ENCODE data around the gene KREMEN2. TPM values are rescaled to one million over a fixed set of nuclear protein-coding genes. Genes with fewer than 3 reads are reported as not detected.
A peak's percentile ranks its signal among the peaks of the same experiment; 100 is the strongest.
"Not testable (repeated sequence)": the region's sequence is repeated elsewhere in the genome, so short reads cannot be mapped to it uniquely, and the experiment has no call there.

KREMEN2 gene
- polyA plus RNA-seq, 3 donors = 0.09 TPM; not detected in 2

GRCh38 chr16:2939968-2940367 lies 24.1 kb upstream of the KREMEN2 start:
- no peak overlapping the region for H3K9ac ChIP-seq (ENCODE audit: insufficient read depth, low read length, poor library complexity, severe bottlenecking)
- peaks cover 0 to 2% (median 0%) of the 10 kb centered on the region in 3 donors for H3K27me3 Mint-ChIP-seq (ENCODE audit: low read depth in 3 of 3)
- no peaks in the 10 kb centered on the region for H3K9me3 Mint-ChIP-seq
- H3K4me3 ChIP-seq (replicated peaks in 1 of 3; ENCODE audit: low read depth in 2 of 3, low read length in 3 of 3) = no peak overlapping the region
- no peaks in the 10 kb centered on the region for H4K20me1 ChIP-seq (ENCODE audit: insufficient read depth, low read length)
- no peaks in the 10 kb centered on the region for H3K4me1 ChIP-seq (ENCODE audit: control insufficient read depth in 1 of 2, insufficient read depth in 2 of 2, low read length in 2 of 2)
- H3K9me3 ChIP-seq (replicated peaks in 1 of 2; ENCODE audit: control insufficient read depth in 1 of 2, insufficient read depth in 1 of 2, low read length in 2 of 2) = no peaks in the 10 kb centered on the region
- DNase-seq = no peak
- H3K4me2 ChIP-seq (replicated peaks; ENCODE audit: extremely low read depth, low read length, poor library complexity, severe bottlenecking) = no peak overlapping the region
- H3K27ac ChIP-seq (ENCODE audit: low read depth in 1 of 2, low read length in 2 of 2) = no peak overlapping the region
- peaks cover 56 to 88% of the 10 kb centered on the region in 2 donors for H3K36me3 ChIP-seq (replicated peaks in 1 of 2; ENCODE audit: control insufficient read depth in 1 of 2, insufficient read depth in 2 of 2, low read length in 2 of 2)
- no peak overlapping the region for H3K4me3 Mint-ChIP-seq
- intact Hi-C loops (cut with micrococcal nuclease) = no loop called here
- no peak overlapping the region for H2AFZ ChIP-seq (ENCODE audit: insufficient read depth, low read depth, low read length, poor library complexity, severe bottlenecking)
- no peaks in the 10 kb centered on the region for H3K79me2 ChIP-seq (ENCODE audit: insufficient read depth, low read length)
- no peaks in the 10 kb centered on the region for H3K27me3 ChIP-seq (ENCODE audit: control insufficient read depth in 2 of 2, insufficient read depth in 2 of 2, low read length in 2 of 2)
- H3K36me3 Mint-ChIP-seq = peaks cover 60 to 85% of the 10 kb centered on the region in 2 donors
- no peaks in the 10 kb centered on the region for H3K4me1 Mint-ChIP-seq
- WGBS (ENCODE audit: insufficient coverage) = 86% methylated on average over 1 of the region's 2 CpGs
- H3K27ac Mint-ChIP-seq = peak overlapping the region in 1 of 7 donors; percentile 74
- no peak for TF ChIP-seq CTCF (IDR thresholded peaks at IDR 0.05)

GRCh38 chr16:2942045-2942444 lies 22.0 kb upstream of the KREMEN2 start:
- H3K4me2 ChIP-seq (replicated peaks; ENCODE audit: extremely low read depth, low read length, poor library complexity, severe bottlenecking) = no peak overlapping the region
- H3K27me3 ChIP-seq (ENCODE audit: control insufficient read depth in 2 of 2, insufficient read depth in 2 of 2, low read length in 2 of 2) = no peaks in the 10 kb centered on the region
- no peak overlapping the region for H3K9ac ChIP-seq (ENCODE audit: insufficient read depth, low read length, poor library complexity, severe bottlenecking)
- WGBS (ENCODE audit: insufficient coverage) = 93% methylated on average over 4 of the region's 4 CpGs
- no peaks in the 10 kb centered on the region for H4K20me1 ChIP-seq (ENCODE audit: insufficient read depth, low read length)
- TF ChIP-seq CTCF (IDR thresholded peaks at IDR 0.05) = no peak
- Mint-ChIP-seq H3K4me3 (no peak overlapping the region), H3K9me3 (no peaks in the 10 kb centered on the region), H3K36me3 (peaks cover 50 to 75% of the 10 kb centered on the region in 2 donors), H3K27me3 (ENCODE audit: low read depth in 3 of 3) (no peaks in the 10 kb centered on the region), H3K4me1 (no peaks in the 10 kb centered on the region), H3K27ac (no peak overlapping the region)
- H3K36me3 ChIP-seq (replicated peaks in 1 of 2; ENCODE audit: control insufficient read depth in 1 of 2, insufficient read depth in 2 of 2, low read length in 2 of 2) = peaks cover 41 to 68% of the 10 kb centered on the region in 2 donors
- H3K4me3 ChIP-seq (replicated peaks in 1 of 3; ENCODE audit: low read depth in 2 of 3, low read length in 3 of 3) = no peak overlapping the region
- intact Hi-C loops (cut with micrococcal nuclease) = no loop called here
- no peaks in the 10 kb centered on the region for H3K79me2 ChIP-seq (ENCODE audit: insufficient read depth, low read length)
- DNase-seq = no peak
- H3K27ac ChIP-seq (ENCODE audit: low read depth in 1 of 2, low read length in 2 of 2) = no peak overlapping the region
- H2AFZ ChIP-seq (ENCODE audit: insufficient read depth, low read depth, low read length, poor library complexity, severe bottlenecking) = no peak overlapping the region
- no peaks in the 10 kb centered on the region for H3K9me3 ChIP-seq (replicated peaks in 1 of 2; ENCODE audit: control insufficient read depth in 1 of 2, insufficient read depth in 1 of 2, low read length in 2 of 2)
- no peaks in the 10 kb centered on the region for H3K4me1 ChIP-seq (ENCODE audit: control insufficient read depth in 1 of 2, insufficient read depth in 2 of 2, low read length in 2 of 2)

GRCh38 chr16:2943716-2944115 lies 20.4 kb upstream of the KREMEN2 start:
- H3K4me1 ChIP-seq (ENCODE audit: control insufficient read depth in 1 of 2, insufficient read depth in 2 of 2, low read length in 2 of 2); H3K4me1 Mint-ChIP-seq; H3K9ac ChIP-seq (ENCODE audit: insufficient read depth, low read length, poor library complexity, severe bottlenecking); H2AFZ ChIP-seq (ENCODE audit: insufficient read depth, low read depth, low read length, poor library complexity, severe bottlenecking); H3K27ac ChIP-seq (ENCODE audit: low read depth in 1 of 2, low read length in 2 of 2); H3K9me3 Mint-ChIP-seq; H3K27me3 ChIP-seq (ENCODE audit: control insufficient read depth in 2 of 2, insufficient read depth in 2 of 2, low read length in 2 of 2); H4K20me1 ChIP-seq (ENCODE audit: insufficient read depth, low read length); H3K9me3 ChIP-seq (replicated peaks in 1 of 2; ENCODE audit: control insufficient read depth in 1 of 2, insufficient read depth in 1 of 2, low read length in 2 of 2); intact Hi-C loops (cut with micrococcal nuclease); H3K79me2 ChIP-seq (ENCODE audit: insufficient read depth, low read length); DNase-seq; H3K4me3 ChIP-seq (replicated peaks in 1 of 3; ENCODE audit: low read depth in 2 of 3, low read length in 3 of 3); H3K4me2 ChIP-seq (replicated peaks; ENCODE audit: extremely low read depth, low read length, poor library complexity, severe bottlenecking); H3K4me3 Mint-ChIP-seq; H3K27me3 Mint-ChIP-seq (ENCODE audit: low read depth in 3 of 3): not testable (repeated sequence)
- Mint-ChIP-seq H3K36me3 (peaks cover 46 to 63% of the 10 kb centered on the region in 2 donors), H3K27ac (peak overlapping the region in 1 of 7 donors; percentile 31)
- H3K36me3 ChIP-seq (replicated peaks in 1 of 2; ENCODE audit: control insufficient read depth in 1 of 2, insufficient read depth in 2 of 2, low read length in 2 of 2) = peaks cover 29 to 55% of the 10 kb centered on the region in 2 donors
- 86% methylated on average over 11 of the region's 12 CpGs for WGBS (ENCODE audit: insufficient coverage)
